Stimulated activated CD8-positive, alpha-beta memory T cell treated with anti-CD3 and anti-CD28 coated beads, Interleukin-12 subunit alpha, Interleukin-12 subunit beta, amount 100 ng/mL, for 24 hours (primary cell): ENCODE measurements around the gene ATOSA.

Experiments
- DNase-seq: peaks from one replicate; pipeline ENCODE4 v3.0.0-alpha.2; 2020; ENCODE audit errors: extremely low read depth

The ATOSA gene, protein sequence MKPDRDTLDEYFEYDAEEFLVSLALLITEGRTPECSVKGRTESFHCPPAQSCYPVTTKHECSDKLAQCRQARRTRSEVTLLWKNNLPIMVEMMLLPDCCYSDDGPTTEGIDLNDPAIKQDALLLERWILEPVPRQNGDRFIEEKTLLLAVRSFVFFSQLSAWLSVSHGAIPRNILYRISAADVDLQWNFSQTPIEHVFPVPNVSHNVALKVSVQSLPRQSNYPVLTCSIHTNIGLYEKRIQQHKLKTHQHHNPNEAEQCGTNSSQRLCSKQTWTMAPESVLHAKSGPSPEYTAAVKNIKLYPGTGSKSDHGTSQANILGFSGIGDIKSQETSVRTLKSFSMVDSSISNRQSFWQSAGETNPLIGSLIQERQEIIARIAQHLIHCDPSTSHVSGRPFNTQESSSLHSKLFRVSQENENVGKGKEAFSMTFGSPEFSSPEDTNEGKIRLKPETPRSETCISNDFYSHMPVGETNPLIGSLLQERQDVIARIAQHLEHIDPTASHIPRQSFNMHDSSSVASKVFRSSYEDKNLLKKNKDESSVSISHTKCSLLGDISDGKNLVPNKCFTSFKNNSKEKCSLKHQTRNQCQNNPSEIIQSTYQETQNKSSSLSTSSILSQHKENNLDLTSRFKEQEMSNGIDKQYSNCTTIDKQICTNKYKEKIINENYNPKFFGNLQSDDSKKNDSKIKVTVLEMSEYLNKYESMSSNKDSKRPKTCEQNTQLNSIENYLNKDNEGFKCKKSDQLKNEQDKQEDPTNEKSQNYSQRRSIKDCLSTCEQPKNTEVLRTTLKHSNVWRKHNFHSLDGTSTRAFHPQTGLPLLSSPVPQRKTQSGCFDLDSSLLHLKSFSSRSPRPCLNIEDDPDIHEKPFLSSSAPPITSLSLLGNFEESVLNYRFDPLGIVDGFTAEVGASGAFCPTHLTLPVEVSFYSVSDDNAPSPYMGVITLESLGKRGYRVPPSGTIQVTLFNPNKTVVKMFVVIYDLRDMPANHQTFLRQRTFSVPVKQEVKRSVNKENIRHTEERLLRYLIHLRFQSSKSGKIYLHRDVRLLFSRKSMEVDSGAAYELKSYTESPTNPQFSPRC

DNA sequence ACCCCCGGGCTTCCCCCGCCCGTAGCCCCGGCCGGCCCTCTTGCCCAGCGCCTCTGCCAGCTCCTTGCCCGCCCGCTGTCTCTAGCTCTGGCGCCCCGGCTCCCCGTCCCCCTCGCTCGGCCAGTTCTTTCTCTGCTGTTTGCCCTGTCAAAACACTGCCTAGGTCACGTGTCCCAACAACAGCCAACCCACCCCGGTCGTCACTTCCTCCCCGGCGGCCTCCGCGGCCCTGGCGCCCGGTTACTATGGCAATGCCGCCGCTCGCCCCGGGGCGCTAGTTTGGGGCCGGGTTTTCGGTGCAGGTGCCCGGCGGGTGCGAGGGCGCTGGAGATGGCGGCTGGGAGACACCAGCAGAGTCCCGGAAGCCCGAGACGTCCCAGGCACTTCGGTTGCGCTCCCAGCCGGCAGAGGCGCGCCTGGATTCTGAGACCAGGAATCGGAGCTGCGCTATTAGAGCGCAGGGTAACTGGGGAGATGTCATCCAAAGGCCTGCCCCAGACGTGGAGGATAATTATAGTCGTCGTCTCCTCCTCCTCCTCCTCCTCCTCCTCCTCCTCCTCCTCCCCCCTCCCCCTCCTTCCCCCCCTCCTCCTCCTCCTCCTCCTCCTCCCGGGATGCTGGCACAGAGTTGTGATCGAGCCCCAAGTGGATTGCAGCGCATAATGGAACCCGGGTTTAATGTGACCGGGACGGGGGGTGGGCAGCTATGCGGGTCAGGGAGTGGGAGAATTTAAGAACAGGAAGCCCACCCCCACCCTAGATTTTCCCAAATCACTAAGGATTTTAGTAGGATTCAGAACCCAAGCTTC, at the start of gene ATOSA:
TSS of gene ATOSA (minus strand) at position 157 of the 809 bp plus-strand sequence. CDS start 1,367 bp downstream, outside the sequence.
- peak; percentile 75 for DNase-seq

DNA sequence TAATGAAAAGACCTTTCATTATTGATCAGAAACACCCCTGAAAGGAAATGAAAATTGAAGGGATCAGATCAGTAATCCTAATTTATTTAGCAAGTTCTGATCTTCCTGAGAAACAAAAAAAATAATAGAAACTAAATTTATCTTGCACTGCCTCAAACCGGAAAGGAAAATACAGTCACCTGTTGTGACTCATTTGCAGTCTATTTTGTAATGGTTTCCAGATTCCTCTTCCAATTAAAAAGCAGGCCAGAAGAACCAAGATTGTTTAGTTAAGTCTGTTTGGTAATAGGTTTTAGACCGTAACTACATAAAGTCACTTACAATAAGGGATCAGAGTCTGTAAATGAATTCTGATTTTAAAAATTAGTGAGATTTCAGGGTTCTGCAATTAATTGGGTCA, 49.7 kb upstream of the ATOSA start:
- DNase-seq, result no peak

DNA sequence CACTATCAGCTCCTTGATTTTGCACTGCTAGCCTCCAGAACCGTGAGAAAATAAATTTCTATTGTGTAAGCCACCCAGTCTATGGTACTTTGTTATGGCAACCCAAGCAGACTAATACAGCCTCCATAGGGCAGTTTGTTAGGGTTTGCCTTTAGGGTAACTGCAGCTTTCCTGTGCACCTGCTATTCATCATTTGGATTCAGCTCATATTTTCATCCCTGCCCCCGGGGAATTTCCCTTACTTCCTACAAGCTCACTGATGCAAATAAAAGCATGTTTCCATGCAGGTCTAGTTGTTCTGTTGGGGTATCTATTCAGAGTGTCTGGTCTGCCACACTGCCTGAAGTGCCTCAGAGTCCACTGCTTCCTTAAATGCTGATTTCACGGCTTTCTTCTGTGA, 48.6 kb upstream of the ATOSA start:
- DNase-seq, result no peak

DNA sequence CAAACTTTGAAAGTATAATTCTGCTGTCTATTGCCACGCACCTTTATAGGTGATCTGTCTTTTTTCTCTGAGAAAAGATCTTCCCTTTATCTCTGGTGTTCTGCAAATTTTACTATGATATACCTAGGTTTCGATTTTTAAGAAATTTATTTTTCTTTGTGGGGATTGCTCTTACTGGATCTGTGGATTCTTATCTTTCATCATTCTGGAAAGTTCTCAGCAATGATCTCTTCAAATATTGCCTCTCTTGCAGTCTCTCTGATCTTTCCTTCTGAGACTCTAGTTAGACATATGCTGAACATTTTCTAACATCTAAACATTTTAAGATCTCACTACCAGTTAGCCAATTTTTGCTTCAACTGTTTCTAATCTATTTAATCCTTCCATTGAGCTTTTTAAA, 47.0 kb upstream of the ATOSA start:
- no peak for DNase-seq

DNA sequence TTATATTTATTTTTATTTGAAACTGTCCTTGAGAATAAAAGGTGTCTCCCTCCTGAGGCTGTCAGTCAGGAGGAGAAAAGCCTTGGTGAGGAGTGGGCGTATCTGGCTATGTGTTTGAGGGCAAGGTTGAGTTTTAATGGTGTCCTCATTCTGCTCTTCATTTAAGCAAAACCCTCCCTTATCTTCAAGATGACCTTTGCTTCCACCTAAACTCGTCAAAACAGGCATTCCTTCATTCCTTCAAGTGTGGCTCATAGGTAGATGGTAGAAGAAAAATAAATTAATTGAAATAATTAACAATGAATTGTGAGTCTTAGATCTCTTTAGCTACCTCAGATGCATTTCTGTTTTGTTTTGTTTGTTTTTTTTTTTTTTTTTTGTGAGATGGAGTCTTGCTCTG, 39.4 kb upstream of the ATOSA start:
- no peak for DNase-seq

DNA sequence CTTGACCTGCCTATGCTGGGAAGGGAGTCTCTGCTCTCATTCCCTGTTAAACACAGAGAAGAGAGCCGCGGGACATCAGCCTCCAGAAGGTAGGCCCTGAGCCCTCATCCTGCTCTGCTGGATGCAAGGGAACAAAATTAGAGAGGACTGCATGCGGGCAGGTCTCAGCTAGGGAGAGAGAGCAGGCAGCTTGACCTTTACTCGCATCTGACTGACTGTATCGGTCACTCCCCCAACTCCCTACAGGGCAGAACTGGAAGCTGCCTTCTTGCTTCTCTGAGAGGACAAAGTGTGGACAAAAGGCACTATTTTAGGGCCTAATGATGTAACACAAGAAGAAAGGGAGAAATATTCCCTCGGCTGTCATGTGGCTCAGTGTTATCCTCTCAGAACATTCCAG, 38.7 kb upstream of the ATOSA start:
- no peak for DNase-seq

DNA sequence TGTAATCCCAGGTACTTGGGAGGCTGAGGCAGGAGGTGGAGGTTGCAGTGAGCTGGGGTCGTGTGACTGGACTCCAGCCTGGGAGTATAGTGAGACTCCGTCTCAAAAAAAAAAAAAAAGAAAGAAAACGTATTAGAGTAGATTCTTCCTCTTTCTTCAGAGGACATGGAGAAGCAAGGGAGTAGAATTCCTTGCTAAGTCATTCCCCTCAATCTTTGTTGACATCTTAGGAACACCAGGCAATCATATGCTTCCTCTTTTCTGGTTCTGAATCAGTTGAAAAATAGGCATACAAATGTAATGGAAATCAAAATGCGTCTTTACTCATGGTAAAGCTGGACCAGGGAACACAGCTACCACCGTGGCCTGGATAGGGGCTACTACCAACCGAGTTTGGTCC, 38.3 kb upstream of the ATOSA start:
- DNase-seq, result no peak

DNA sequence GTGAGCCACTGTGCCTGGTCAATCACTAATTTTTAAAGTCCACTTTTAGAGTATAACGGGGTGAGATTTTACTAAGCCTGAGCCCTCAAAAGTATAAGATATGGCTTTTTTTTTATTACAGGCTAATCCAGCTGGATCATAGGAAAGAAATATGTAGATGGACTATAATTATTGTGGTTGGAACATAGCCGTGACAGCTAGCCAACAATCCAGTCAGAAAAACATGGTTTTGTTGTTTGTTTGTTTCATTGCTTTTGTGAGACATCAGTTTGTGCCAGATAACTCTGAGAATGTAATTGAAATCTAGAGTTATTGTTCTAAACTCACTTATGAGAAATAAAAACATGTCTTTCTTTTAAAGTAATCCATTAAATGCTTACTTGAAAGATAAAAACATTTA, 37.3 kb upstream of the ATOSA start:
- no peak for DNase-seq

DNA sequence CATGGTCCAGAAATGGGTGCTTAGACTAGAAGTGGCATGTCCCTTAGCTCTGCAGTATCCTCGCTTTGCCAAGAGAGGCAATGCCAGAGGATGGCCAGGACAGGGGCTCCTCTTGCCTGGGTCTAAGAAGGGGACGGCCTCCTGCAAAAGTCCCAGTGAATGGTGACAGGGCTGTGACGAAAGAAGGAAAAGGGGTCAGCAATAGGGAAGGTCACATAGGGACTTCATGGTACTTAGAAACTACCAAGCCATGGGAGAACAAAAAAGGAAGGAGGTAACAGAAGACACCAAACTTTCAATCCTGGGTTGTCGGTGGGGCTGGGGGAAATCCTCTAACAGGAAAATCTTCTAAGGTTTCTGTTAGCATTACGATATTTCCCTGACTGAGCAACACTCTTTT, 36.2 kb upstream of the ATOSA start:
- no peak for DNase-seq

DNA sequence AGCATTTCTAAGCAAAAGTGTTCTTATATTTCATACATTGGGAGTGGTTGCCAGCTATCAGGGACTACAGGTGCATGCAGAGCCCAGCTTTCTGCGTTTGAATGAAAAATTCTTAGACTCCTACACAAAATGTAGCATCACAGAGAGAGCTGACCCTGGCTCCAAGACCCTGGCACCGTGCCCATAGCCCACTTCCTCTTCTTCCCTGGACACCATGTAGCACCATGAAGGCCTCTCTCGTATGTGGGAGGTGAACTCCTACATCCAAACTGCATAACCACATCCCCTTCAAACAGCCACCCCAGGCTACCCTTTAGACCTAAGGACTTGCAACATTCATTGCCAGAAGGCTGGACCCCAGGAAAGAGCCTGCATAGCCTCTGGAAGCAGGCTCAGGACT, 35.8 kb upstream of the ATOSA start:
- no peak for DNase-seq

DNA sequence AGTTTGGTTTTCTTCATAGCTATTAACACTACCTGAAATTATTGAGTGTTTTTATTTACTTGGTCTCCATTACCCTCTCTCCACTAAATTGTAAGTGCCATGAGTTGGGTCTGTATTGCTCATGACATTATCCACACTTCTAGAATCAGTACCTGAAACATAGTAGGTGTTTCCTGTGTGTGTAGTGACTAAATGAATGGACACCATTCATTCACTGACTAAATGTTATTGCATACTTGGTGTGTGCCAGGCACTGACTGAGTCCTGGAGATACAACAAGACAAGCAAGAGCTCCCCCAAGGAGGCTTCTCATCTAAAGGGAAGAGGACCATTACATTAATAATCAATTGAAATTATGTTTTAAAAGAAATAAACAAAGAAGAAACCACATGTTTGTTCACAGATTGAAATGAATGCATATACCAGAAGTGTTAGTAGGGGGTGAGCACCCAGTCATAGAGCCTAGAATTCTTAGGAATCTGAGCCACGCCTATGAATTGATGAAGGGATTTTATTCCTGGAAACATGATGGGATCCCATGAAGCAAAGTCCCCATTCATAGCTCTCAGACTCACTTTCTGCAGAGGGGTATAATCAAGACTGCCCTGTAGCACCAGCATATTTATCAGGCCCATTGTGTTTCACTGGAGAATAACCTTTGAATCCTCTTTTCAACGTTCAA, 31.7 kb upstream of the ATOSA start:
- DNase-seq, result no peak

DNA sequence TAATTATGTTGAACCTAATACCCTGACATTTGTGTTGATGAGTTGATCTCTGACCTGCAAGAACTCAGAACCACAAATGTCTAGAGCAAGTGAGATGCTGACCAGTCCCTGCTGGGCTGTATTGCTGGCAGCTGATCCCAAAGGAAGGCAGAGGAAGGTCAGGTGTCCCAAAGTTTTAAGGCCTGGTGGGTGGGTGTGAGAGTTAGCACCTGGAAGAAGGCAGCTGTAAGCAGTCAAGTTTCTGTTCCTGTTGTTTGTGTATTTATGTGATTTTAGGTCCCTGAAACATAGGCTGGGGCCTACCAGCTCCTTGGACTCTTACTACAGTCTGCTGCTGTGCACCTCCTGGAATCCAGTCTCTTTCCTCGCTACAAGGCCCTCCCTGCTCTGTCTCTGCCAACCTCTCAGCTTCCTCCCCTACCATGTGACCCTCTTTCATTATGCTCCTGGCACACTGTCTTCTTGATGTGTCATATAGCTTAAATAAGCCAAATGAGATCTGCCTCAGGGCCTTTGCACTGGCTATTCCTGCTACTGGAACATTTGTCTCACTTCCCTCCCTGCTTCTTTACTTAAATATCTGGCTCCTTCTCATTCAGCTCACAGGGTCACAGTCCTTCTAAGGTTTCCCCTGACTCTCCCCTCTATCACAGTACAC, 31.0 kb upstream of the ATOSA start:
- no peak for DNase-seq

DNA sequence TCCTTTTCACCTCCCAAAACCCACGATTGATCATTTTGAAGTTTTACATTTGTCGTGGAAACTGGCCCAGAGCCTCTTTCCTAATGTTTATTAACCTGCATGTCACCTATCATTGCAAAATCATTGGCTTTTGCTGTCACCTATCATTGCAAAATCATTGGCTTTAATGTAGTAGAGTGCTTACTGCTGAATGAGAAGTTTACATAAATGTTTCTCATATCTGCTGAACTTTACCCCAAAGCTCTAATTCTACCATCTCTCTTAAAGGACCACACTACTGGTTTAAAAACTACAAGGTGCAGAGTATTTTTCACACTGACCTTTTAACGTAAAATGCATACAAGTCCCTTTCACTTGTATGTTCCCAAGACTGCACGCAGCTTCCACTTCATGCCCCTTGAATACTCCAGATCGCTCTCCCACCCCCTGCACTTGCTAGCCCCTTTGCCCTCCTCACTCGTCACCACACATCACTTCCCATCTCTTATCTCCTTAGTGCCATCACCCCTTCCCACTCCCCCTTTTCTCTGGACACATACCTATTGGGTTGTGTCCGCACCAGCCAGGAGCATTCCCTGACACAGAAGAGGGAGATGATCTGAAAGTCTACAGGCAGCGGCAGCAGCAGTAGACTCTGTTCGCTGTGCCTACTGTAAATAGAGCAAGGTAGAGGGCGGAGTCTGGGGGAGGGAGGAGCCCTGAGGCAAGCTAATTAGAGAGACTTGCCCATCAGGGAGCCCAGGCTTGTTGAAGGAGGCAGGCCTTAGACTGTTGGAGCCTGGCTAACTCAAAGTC, 30.2 kb upstream of the ATOSA start:
- DNase-seq, result no peak

DNA sequence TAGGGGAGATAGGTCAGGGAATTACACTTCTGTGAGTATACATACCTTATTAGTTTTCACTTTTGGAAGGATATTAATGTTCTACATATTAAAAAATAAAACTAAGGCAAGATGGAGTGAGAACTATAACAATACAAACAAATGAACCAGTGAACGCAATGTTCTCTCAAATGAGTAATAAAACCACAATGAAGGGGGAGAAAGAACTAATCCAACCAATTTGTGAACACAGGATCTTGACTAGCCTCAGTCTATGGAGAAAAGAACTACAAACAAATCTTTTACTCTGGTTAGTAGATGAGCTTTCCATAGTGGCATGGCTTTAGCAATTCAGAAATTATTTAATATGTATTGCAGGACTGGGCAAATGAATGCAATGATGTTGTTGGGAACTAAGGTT, 26.9 kb upstream of the ATOSA start:
- no peak for DNase-seq

DNA sequence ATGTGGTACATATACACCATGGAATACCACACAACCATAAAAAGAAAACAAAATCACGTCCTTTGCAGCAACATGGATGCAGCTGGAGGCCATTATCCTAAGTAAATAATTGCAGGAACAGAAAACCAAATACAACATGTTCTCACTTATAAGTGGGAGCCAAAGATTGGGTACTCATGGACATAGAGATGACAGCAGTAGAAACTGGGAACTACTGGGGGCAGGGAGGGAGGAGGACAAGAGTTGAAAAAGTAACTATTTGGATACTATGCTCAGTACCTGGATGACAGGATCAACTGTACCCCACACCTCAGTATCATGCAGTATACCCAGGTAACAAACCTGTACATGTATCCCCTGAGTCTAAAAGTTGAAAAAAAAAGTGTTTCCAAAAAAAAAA, 23.2 kb upstream of the ATOSA start:
- no peak for DNase-seq

DNA sequence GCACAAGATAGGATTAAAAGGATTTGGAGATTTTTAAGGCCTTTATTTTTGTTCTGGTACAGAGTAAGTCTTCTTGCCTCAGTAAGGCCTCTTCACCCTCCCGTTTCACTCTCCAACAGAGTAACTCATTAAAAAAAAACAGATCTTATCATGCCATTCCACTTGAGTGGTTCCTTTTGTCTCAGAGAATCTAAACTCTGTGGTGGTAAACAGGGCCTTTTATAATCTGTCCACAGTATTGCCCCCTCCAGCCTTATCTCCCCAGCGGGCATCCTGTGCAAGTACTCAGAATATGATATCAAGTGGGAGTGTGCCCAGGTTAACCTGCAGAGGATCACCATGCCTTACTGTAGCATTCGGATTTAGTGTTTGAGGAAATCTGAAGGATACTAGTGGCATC, 20.3 kb upstream of the ATOSA start:
- DNase-seq, result no peak

DNA sequence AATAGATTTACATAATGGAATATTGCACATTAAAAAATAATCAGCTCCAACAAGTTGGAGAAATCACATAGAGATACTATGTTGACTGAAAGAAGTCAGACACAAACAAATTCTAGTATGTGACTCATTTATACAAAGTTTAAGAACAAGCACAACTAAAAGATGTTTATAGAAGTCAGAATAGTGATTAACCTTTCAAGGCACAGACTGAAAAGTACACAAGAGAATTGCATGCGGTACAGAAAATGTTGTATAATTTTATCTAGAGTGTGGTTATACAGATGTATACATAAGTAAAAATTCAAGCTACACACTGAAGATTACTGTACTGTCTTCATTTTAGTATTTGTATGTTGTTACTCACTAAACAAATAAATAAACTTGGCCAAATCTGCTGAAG, 19.3 kb upstream of the ATOSA start:
- DNase-seq, result no peak

DNA sequence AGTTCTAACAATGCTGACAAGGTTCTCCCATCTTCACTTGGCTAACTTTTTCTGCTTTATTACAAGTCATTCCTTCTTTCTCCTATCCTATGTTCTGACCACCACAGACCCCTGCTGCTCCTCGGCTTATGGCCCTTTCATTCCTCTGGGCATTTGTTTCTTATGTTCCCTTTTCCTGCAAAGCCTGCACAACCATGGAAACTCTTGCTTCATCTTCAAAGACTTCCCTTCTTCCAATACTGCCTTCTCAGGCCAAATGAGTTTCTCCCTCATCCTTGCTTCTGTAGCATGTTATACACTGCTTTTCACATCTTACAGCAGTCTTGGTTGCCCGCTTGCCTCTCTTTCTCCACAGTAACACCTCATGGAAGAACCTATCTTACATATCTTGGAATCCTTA, 17.9 kb upstream of the ATOSA start:
- no peak for DNase-seq

DNA sequence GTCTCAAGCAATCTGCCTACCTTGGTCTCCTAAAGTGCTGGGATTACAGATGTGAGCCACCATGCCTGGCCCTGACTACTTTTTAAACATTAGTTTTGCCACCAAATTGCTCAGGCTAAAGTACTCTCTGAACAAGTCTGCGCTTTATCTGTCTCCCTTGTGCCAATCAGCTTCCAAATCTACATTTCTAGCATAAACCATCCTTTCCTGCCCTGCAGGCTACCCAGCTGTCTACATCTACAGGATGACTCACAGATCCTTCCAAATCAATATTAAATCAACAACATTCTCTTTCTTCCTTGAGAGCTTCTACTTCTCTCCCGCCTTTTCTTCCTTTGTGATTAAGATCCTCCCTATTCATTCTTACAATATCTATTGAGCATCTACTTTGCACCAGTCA, 16.0 kb upstream of the ATOSA start:
- no peak for DNase-seq

DNA sequence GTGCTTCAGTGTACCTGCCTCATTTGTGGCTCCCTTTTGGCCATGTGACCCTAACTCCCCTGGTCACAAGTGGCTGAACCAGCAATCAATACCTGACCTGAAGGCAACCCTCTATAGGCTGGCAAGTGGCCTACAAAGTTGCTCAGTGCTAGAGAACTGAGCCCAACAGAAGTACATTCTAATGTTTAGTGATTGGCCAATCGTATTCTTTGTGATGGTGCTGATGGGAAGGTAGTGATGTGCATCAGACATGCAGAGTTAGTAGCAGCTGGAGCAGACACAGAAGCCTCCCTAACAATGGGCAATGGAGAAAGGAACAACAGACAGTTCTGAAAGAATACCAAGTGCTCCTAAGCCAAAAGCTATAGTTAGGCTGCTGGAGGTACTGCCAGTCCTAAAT, 10.4 kb upstream of the ATOSA start:
- DNase-seq, result no peak
